ENCODE measurements around the gene LUZP1.

LUZP1 gene

DNA sequence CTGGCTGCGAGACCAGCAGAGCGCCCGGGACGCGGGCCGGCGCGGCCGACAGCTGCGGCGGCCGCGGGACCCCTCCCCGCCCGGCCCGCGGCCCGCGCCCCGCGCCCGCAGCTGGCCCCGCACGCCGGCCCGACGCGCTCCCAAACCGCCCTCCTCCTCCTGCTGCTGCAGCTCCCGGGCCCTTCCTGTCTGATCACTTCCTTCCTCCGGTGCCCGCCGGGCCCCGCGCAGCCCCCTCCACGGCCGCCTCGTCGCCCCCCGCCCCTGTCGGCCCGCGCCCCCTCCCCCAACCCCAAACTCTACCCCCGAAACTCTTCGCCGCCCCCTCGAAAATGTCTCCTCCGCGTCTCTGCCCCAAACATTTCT, 594 bp downstream of the LUZP1 start:
- no peaks in the 10 kb centered on the region for H3K9me3 ChIP-seq (ENCODE audit: control insufficient read depth, insufficient read depth, low read length)
- no peaks in the 10 kb centered on the region for H3K27me3 ChIP-seq (ENCODE audit: control insufficient read depth, insufficient read depth, low read length)
- no peaks in the 10 kb centered on the region for H3K36me3 ChIP-seq (ENCODE audit: control insufficient read depth, insufficient read depth, low read length)
- H3K4me1 ChIP-seq (ENCODE audit: control insufficient read depth, insufficient read depth, low read length) = peaks cover 3% of the 10 kb centered on the region
- peak overlapping the region; percentile 92 for H3K9ac ChIP-seq (ENCODE audit: low read depth, low read length)
- H3K4me3 ChIP-seq (ENCODE audit: low read depth, low read length) = peak overlapping the region; percentile 73

DNA sequence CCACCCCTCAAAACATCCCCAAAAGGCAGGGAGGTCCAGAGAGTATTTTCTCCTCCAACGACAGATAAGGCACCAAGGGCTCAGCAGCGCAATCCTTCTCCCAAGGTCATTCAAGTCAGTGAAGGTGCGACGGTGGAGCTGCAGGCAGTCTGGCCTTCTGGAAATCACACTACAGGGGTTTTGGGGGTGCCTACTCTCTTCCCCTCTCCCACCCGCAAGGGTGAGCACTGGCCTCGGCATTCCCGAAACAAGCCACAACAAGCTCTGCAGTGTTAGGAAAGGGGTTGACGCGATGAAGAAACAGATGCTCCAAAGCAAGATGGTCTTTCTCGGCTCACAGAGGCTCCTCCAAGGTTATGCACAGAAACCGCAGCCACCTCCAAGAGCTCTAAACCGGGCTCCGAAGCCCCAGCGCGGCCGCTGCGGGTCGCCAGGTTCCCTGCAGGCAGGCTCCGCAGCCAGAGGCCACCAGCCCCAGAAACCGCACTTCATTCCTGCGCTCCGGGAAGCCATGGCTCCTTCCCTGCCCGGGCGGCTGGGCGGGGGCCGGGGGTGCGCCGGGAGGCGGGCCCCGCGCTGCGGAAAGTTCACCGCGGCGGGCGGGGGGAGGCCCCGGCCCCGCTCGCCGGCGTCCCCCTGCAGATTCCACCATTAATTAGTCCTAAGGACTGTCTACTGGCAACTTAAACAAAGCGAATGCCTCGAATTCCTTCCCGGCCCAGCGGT, 1.1 kb downstream of the LUZP1 start:
- Histone ChIP-seq H3K4me1 (ENCODE audit: control insufficient read depth, insufficient read depth, low read length) (peaks cover 3% of the 10 kb centered on the region), H3K27me3 (ENCODE audit: control insufficient read depth, insufficient read depth, low read length) (no peaks in the 10 kb centered on the region), H3K4me3 (ENCODE audit: low read depth, low read length) (peak overlapping the region; percentile 73), H3K9me3 (ENCODE audit: control insufficient read depth, insufficient read depth, low read length) (no peaks in the 10 kb centered on the region), H3K9ac (ENCODE audit: low read depth, low read length) (peak overlapping the region; percentile 9), H3K36me3 (ENCODE audit: control insufficient read depth, insufficient read depth, low read length) (no peaks in the 10 kb centered on the region)

DNA sequence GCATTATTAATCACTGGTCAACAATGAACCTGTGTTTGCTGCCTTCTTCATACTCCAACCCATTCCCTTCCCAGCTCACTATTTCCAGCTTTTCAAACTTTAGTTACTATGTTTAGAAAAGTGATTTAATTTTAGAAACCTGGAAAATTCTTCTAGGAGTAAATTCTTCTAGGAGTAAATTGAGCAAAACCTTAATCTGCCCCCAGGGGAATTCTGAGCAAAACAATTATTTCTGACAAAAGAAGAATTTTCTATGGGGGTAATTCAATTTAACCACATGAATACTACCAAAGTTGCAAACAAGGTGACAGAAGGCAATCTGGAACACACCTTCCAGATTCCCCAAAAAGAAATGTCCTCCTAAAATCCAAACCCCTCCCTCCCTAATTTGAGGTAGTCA, 1.8 kb downstream of the LUZP1 start:
- H3K9ac ChIP-seq (ENCODE audit: low read depth, low read length) = peak overlapping the region; percentile 9
- H3K27me3 ChIP-seq (ENCODE audit: control insufficient read depth, insufficient read depth, low read length) = no peaks in the 10 kb centered on the region

DNA sequence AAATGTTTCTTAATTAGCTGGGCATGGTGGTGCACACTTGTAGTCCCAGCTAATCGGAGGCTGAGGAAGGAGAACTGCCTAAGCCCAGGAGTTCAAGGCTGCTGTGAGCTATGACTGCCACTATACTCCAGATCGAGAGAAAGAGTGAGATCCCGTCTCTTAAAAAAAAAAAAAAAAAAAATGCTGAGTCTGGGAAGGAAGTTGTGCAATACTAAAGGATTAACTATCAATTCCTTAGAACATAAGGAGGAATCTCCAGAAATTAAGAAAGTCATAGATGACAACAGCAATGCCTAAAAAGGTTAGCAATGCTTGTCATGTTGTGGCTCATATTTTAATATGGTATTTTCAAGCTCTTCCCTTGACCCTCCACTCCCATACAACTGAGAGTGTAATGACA, 5.3 kb downstream of the LUZP1 start:
- no peaks in the 10 kb centered on the region for H3K27me3 ChIP-seq (ENCODE audit: control insufficient read depth, insufficient read depth, low read length)
- H3K36me3 ChIP-seq (ENCODE audit: control insufficient read depth, insufficient read depth, low read length) = no peaks in the 10 kb centered on the region
- peaks cover 10% of the 10 kb centered on the region for H3K4me1 ChIP-seq (ENCODE audit: control insufficient read depth, insufficient read depth, low read length)
- no peak overlapping the region for H3K4me3 ChIP-seq (ENCODE audit: low read depth, low read length)
- no peaks in the 10 kb centered on the region for H3K9me3 ChIP-seq (ENCODE audit: control insufficient read depth, insufficient read depth, low read length)
- no peak overlapping the region for H3K9ac ChIP-seq (ENCODE audit: low read depth, low read length)

More for the DNA sequence above, 1.8 kb downstream of the LUZP1 start:
- no peaks in the 10 kb centered on the region for H3K36me3 ChIP-seq (ENCODE audit: control insufficient read depth, insufficient read depth, low read length)
- H3K4me1 ChIP-seq (ENCODE audit: control insufficient read depth, insufficient read depth, low read length) = peaks cover 3% of the 10 kb centered on the region
- no peaks in the 10 kb centered on the region for H3K9me3 ChIP-seq (ENCODE audit: control insufficient read depth, insufficient read depth, low read length)
- H3K4me3 ChIP-seq (ENCODE audit: low read depth, low read length) = peak overlapping the region; percentile 73

DNA sequence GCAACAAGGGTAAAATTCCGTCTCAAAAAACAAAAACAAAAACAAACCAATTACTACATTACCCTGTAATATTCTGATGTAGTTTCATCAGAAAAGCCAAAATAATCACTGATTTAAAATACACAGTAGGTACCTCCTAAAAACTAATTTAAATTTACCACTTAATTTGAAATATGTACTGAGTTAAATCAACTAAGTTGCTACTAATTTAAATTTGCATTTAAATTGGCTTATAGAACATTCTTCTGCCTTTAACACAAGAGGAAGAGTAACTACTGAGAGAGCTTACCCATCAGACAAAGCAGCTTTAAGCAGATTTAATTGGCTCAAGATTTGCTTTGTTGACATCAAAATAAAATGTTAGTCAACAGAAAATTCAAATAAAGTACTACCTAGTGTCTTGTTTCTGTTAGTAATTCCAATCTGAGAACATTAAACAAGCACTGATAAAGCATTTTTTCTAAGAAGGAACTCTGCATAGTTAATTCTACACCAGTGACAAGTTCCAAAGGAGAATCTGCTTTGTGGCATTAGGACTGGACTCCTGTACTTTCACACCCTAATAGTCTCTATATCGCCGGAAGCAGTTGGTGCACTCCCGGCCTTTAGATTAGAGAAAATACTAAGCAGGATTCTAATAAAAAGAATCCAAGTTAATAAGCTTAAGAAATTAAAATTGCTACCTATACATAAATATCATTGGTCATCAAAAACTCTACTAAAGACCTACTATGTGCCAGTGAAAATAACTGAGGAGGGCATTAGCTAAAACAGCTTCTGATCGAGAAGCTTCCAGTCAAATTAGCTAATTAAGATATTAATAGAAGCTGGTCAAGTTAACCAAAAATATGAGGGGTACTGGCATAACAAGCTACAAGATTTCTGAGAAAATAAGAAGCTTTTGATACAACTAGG, 8.4 kb downstream of the LUZP1 start:
- H3K9ac ChIP-seq (ENCODE audit: low read depth, low read length) = no peak overlapping the region
- no peaks in the 10 kb centered on the region for H3K27me3 ChIP-seq (ENCODE audit: control insufficient read depth, insufficient read depth, low read length)
- no peaks in the 10 kb centered on the region for H3K9me3 ChIP-seq (ENCODE audit: control insufficient read depth, insufficient read depth, low read length)
- H3K36me3 ChIP-seq (ENCODE audit: control insufficient read depth, insufficient read depth, low read length) = peaks cover 2% of the 10 kb centered on the region
- H3K4me1 ChIP-seq (ENCODE audit: control insufficient read depth, insufficient read depth, low read length) = peaks cover 7% of the 10 kb centered on the region
- H3K4me3 ChIP-seq (ENCODE audit: low read depth, low read length) = no peak overlapping the region

DNA sequence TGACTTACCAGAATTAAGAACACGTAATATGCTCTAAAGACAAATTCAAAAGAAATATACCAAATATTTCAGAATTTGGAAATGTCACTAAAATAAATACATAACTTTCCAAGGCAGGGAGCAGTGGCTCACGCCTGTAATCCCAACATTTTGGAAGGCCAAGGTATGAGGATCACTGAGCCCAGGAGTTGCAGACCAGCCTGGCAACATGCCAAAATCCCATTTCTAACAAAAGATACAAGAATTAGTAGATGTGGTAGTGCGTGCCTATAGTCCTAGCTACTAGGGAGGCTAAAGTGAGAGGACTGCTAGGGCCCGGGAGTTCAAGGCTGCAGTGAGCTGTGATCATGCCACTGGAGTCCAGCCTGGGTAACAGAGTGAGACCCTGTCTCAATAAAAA, 11.7 kb downstream of the LUZP1 start:
- Histone ChIP-seq H3K4me3 (ENCODE audit: low read depth, low read length) (no peak overlapping the region), H3K36me3 (ENCODE audit: control insufficient read depth, insufficient read depth, low read length) (peaks cover 2% of the 10 kb centered on the region), H3K27me3 (ENCODE audit: control insufficient read depth, insufficient read depth, low read length) (no peaks in the 10 kb centered on the region), H3K9ac (ENCODE audit: low read depth, low read length) (no peak overlapping the region), H3K4me1 (ENCODE audit: control insufficient read depth, insufficient read depth, low read length) (peaks cover 7% of the 10 kb centered on the region), H3K9me3 (ENCODE audit: control insufficient read depth, insufficient read depth, low read length) (no peaks in the 10 kb centered on the region)

DNA sequence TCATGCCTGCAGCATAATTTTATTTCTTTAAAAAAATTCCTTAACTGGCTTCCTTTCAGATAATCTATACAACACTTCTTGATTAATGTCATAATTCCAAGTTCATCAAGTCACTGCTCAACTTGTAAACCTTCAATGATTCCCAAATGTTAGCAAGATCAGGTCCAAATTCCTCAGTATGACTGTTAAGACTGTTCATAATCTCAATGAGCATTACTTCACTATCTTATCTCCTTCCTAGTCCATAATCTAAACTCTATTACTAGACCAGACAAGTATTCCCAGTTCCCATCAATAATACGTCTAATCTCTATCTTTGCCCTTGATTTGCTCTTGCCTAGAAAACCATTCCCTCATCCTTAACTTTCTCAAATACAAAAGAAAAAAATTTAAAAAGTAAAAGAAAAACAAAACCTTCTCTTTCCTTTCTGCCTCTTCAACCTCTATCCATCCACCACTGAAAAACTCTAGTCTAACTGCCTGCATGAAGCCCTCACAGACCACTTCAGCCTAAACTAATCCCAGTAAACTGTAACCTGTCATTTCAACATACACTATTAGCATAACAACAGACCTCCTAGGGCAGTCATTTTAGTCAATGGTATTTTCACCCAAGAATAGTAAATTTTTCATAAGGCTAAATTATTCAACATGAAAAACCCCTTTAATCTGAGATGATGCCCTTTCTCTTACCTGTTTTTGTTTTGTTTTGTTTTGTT, 15.5 kb downstream of the LUZP1 start:
- H3K9me3 ChIP-seq (ENCODE audit: control insufficient read depth, insufficient read depth, low read length) = no peaks in the 10 kb centered on the region
- no peak overlapping the region for H3K4me3 ChIP-seq (ENCODE audit: low read depth, low read length)

DNA sequence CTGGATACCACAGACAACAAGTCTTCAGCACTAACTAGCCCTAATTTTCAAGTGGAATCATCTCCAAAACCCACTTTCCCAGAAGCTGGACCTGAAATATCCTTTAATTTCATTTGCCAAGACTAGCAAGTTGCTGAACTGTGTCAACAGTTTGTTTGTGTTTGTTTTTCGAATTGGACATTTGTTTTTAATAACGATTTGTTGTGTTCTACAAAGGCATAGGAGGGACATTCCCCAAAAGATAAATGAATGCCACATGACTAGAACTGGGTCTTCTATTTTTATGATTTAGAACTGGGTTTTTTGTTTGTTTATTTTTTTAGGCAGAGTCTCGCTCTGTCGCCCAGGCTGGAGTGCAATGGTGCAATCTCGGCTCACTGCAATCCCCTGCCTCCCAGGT, 17.9 kb downstream of the LUZP1 start:
- Histone ChIP-seq H3K36me3 (ENCODE audit: control insufficient read depth, insufficient read depth, low read length) (no peaks in the 10 kb centered on the region), H3K4me3 (ENCODE audit: low read depth, low read length) (no peak overlapping the region), H3K4me1 (ENCODE audit: control insufficient read depth, insufficient read depth, low read length) (peaks cover 2% of the 10 kb centered on the region), H3K9ac (ENCODE audit: low read depth, low read length) (no peak overlapping the region), H3K9me3 (ENCODE audit: control insufficient read depth, insufficient read depth, low read length) (no peaks in the 10 kb centered on the region), H3K27me3 (ENCODE audit: control insufficient read depth, insufficient read depth, low read length) (no peaks in the 10 kb centered on the region)

More for the DNA sequence above, 15.5 kb downstream of the LUZP1 start:
- H3K27me3 ChIP-seq (ENCODE audit: control insufficient read depth, insufficient read depth, low read length) = no peaks in the 10 kb centered on the region
- peaks cover 2% of the 10 kb centered on the region for H3K4me1 ChIP-seq (ENCODE audit: control insufficient read depth, insufficient read depth, low read length)
- peaks cover 2% of the 10 kb centered on the region for H3K36me3 ChIP-seq (ENCODE audit: control insufficient read depth, insufficient read depth, low read length)
- H3K9ac ChIP-seq (ENCODE audit: low read depth, low read length) = no peak overlapping the region

DNA sequence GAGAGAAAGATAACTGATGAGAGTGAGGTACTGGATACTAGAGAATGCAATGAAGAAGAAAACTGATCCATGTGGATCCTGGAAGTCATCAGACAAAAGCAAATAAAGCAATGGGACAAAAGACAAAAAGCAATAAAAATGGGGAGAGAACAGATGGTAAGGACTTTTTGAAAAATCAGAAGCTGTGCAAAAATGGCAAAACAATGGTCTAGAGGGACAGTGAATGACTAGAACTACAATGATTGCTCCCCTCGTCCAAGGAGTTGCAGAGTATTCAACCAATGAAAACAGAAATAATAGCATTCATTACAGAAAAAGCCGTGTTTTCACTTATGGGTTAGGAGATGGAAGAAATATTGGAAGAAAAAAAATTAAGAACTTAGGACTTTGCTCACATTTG, 18.5 kb downstream of the LUZP1 start:
- H3K4me3 ChIP-seq (ENCODE audit: low read depth, low read length) = no peak overlapping the region
- no peak overlapping the region for H3K9ac ChIP-seq (ENCODE audit: low read depth, low read length)
- no peaks in the 10 kb centered on the region for H3K9me3 ChIP-seq (ENCODE audit: control insufficient read depth, insufficient read depth, low read length)
- H3K27me3 ChIP-seq (ENCODE audit: control insufficient read depth, insufficient read depth, low read length) = no peaks in the 10 kb centered on the region
- no peaks in the 10 kb centered on the region for H3K36me3 ChIP-seq (ENCODE audit: control insufficient read depth, insufficient read depth, low read length)
- H3K4me1 ChIP-seq (ENCODE audit: control insufficient read depth, insufficient read depth, low read length) = peaks cover 2% of the 10 kb centered on the region

DNA sequence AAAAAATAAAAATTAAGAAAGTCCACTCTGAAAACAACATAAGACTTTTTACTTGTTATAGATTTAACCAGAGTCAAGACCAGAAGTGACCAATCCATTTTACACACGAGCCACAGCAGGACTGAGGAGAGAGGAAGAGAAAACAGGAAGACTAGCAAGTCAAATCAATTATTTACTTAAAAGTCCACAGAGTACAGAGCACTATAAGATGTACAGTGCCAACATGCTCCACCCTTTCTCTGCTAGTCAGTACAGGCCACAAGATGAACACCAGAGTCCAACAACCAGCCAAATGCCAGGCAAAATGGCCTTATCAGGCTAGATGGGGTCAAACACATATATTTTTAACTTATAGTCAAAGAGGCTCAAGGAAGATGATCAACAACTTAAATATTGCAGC, 19.5 kb downstream of the LUZP1 start:
- Histone ChIP-seq H3K36me3 (ENCODE audit: control insufficient read depth, insufficient read depth, low read length) (no peaks in the 10 kb centered on the region), H3K4me3 (ENCODE audit: low read depth, low read length) (no peak overlapping the region)

DNA sequence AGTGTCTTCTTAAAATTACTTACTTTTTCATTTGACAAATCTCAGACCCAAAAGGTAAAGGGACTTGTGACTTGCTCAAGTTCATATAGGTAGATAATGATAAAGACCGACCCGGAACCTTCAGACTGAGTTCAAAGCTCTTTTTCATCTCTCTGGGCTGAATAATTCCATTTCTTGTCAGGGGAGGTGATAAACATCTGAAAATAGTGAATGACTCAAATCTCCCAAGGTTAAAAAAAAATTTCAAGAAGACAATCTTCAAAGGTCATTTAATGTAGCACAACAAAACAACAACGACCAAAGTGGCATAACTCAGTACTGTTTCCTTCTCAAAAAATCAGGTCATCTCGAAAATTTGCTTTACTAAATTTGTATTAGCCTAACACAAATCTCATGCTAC, 20.6 kb downstream of the LUZP1 start:
- H3K36me3 ChIP-seq (ENCODE audit: control insufficient read depth, insufficient read depth, low read length) = no peaks in the 10 kb centered on the region
- H3K27me3 ChIP-seq (ENCODE audit: control insufficient read depth, insufficient read depth, low read length) = no peaks in the 10 kb centered on the region
- H3K4me3 ChIP-seq (ENCODE audit: low read depth, low read length) = no peak overlapping the region
- H3K9me3 ChIP-seq (ENCODE audit: control insufficient read depth, insufficient read depth, low read length) = no peaks in the 10 kb centered on the region
- H3K9ac ChIP-seq (ENCODE audit: low read depth, low read length) = no peak overlapping the region
- H3K4me1 ChIP-seq (ENCODE audit: control insufficient read depth, insufficient read depth, low read length) = peaks cover 2% of the 10 kb centered on the region

More for the DNA sequence above, 19.5 kb downstream of the LUZP1 start:
- Histone ChIP-seq H3K4me1 (ENCODE audit: control insufficient read depth, insufficient read depth, low read length) (peaks cover 2% of the 10 kb centered on the region), H3K27me3 (ENCODE audit: control insufficient read depth, insufficient read depth, low read length) (no peaks in the 10 kb centered on the region), H3K9ac (ENCODE audit: low read depth, low read length) (no peak overlapping the region), H3K9me3 (ENCODE audit: control insufficient read depth, insufficient read depth, low read length) (no peaks in the 10 kb centered on the region)
